GM12874 (cell line): ENCODE results near the gene LRRC3.
A peak's percentile ranks its signal among the peaks of the same experiment; 100 is the strongest.

Experiments
- CTCF ChIP-seq: IDR thresholded peaks from 2 replicates; pipeline ENCODE4 v1.5.1; 2011; ENCODE audit warnings: low read depth, mild to moderate bottlenecking, control low read depth, low read length, moderate library complexity; ENCODE audit not compliant: insufficient read depth

LRRC3 gene

GRCh38 chr21:44478801-44479167 is 23.5 kb downstream of the LRRC3 start:
- no peak for TF ChIP-seq CTCF

DNA sequence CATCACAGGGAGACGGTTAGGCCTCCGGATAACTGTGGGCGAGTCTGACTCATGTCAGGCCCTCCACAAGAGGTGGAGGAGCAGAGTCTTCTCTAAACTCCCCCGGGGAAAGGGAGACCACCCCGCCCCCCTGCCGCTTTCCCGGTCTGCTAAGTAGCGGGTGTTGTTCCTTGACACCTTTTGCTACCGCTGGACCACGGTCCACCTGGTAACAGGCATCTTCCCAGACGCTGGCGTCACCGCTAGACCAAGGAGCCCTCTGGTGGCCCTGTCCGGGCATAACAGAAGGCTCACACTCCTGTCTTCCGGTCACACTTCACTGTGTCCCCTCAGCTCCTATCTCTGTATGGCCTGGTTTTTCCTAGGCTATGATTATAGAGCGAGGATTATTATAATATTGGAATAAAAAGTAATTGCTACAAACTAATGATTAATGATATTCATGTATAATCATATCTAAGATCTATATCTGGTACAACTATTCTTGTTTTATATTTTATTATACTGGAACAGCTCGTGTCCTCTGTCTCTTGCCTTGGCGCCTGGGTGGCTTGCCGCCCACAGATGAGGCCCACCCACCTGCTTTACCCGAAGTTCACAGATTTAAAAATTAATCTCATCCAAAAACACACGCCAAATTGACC is 24.4 kb downstream of the LRRC3 start:
- TF ChIP-seq CTCF: peak; percentile 60

DNA sequence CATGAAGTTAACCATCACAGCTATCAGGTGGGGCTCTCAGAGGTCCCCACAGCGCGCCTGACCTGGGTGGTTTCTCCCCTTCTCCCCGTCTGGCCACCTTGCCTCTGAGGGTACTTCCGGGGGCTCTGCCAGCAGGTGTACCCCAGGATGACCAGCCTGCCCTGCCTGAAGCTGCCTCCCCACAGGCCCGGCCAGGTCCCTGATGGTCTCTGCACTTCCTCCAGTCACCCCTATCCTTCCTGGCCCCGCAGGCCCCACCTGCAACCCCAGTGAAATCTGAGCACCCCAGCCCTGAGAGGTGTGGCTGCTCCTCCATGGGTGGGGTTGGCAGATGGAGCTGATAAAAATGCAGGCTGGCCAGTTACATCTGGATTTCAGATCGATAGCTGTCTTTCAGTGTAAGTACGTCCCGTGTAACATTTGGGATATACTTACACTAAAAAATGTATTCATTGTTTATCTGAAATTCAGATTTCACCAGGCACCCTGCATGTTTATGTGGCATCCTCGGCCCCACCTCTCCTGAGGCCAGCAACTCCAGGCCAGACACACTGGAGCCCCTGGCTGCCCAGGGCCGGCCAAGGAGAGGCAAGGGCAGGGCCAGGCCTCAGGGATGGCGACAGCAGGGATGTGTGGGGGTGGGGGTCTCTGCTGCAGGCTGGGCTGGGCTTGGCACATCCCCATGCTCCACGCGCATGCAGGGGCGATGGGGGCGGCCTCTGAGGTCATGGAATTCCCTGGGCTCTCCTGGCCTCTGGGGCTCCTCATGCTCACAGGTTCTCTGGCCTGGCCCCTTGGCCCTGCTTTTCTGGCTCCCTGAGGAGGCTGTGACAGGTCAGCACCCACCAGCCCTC is 25.1 kb downstream of the LRRC3 start:
- no peak for TF ChIP-seq CTCF

DNA sequence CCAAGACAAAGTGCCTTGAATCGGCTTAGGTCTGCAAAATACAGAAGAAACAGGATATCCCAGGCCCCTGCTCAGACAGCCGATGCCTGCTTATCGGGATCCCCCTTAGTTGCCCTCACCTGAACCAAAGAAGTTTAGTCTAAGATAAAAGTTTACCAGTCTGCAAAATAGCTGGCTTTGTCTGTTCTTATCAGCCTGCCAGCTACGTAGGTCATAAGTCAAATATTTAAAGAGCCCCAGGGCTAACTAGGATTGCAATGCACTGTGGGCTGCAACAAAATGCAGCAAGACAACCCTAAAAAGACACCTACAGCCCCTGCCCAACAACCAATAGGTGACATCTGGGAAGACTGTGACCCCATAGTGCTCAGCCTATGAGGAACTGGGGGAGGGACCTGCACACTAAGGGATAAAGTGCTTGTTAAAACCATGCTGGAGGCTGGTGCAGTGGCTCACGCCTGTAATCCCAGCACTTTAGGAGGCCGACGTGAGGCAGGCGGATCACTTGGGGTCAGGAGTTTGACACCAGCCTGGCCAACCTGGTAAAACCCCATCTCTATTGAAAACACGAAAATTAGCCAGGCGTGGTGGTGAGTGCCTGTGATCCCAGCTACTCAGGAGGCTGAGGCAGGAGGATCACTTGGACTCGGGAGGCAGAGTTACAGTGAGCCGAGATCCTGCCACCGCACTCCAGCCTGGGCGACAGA is 27.4 kb downstream of the LRRC3 start:
- TF ChIP-seq CTCF: no peak

DNA sequence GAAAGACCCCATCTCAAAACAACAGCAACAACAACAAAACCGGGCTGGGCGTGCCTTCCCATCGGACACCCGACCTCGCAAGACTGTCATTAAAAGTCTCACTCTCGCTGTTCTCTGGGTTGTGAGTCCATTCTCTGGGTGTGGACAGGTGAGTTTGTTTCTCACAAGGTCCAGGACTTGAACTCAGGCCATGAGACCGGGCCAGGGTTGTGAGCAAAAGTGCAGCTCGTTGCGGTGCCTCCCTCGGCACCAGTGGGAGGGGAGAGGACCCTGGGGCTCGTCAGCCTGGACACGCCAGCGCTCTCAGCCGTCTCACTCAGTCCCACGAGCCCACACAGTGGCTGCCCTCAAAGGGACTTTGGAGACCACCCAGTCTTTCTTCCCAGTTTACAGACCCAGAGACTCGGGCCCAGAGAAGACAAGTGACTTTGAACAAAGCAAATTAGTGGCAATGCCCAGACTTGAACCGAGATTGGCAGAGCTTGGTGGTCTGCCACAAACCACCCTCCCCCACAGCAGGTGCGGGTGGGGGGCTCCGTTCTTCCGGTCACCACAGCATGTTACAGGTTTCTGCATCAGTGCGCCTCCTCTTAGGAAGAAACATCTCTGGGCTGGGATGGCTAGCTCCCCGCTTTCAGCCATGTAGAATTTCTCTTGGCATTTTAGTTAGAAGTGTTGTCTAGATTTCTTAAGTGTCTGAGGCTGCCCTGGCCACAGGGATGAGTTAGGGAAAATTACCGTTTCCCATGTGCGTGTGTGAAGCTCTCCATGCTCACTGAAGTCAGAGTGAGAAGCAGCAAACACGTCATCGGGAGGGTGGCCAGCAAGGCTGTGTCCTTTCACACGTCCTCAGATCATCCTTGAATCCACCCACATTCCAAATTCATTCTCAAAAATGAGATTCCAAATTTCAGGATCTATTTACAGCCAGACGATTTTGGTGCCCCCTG is 28.3 kb downstream of the LRRC3 start:
- TF ChIP-seq CTCF: no peak

DNA sequence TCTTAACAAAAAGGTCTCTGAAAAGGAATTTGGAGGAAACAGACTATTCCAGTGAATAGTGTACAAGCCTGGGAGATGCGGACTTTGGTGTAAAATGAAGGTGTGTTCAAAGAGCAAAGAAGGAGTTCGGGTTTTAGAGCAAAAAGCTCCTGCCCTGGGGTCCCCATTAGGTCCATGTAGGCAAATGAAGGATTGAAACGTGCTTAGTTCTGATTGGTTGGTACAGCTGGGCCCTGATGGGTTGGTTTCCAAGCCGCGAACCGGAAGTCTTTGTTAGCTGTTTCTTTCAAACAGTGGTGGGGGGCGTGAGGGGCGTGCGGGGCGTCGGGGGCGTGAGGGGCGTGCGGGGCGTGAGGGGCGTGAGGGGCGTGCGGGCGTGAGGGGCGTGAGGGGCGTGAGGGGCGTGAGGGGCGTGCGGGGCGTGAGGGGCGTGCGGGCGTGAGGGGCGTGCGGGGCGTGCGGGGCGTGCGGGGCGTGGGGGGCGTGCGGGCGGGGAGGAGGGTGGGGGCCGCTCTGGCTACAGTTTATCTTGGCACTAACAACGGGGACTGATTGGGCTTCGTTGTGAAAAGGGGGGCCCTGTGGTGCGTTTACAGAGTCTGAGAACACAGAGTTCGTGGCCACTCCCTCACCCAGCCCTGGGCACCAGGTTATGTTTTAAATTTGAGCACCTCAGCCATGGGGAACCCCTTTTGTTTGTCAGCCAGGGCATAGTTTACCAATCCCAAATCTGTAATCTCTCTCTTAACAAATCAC is 29.4 kb downstream of the LRRC3 start:
- no peak for TF ChIP-seq CTCF
